ENCODE data around the gene DNAJA4. TPM values are rescaled to one million over a fixed set of nuclear protein-coding genes. Genes with fewer than 3 reads are reported as not detected.

The DNAJA4 gene
- total and polyA plus RNA-seq, 5 experiments from 2014 or later = 7.9 to 55.1 (median 15.6) TPM

GRCh38 chr15:78312957-78313356 is 48.6 kb downstream of the DNAJA4 start:
- no peak for DNase-seq
- Mint-ChIP-seq H3K9me3 (no peaks in the 10 kb centered on the region), H3K4me1 (no peaks in the 10 kb centered on the region), H3K27ac (no peak overlapping the region), H3K27me3 (peaks cover 2 to 15% (median 6%) of the 10 kb centered on the region in 5 donors), H3K4me3 (no peak overlapping the region), H3K36me3 (no peaks in the 10 kb centered on the region)
- POLR2A ChIA-PET = no interaction called here
- no peak for ATAC-seq

- no peak for ATAC-seq
- H3K9me3 Mint-ChIP-seq = no peaks in the 10 kb centered on the region
- no peak overlapping the region for H3K4me3 Mint-ChIP-seq
- no peak overlapping the region for H3K27ac Mint-ChIP-seq
- no peak for DNase-seq
- POLR2A ChIA-PET = no interaction called here
- no peaks in the 10 kb centered on the region for H3K4me1 Mint-ChIP-seq
- H3K27me3 Mint-ChIP-seq = peaks cover 0 to 12% (median 2%) of the 10 kb centered on the region in 5 donors
- H3K36me3 Mint-ChIP-seq = no peaks in the 10 kb centered on the region
Measured at GRCh38 chr15:78313383-78313782, 49.0 kb downstream of the DNAJA4 start.

GRCh38 chr15:78314181-78314581 is 49.8 kb downstream of the DNAJA4 start:
- no peaks in the 10 kb centered on the region for H3K9me3 Mint-ChIP-seq
- no peak overlapping the region for H3K4me3 Mint-ChIP-seq
- H3K36me3 Mint-ChIP-seq = no peaks in the 10 kb centered on the region
- H3K4me1 Mint-ChIP-seq = no peaks in the 10 kb centered on the region
- DNase-seq = no peak
- H3K27ac Mint-ChIP-seq = peak overlapping the region in 1 of 10 donors; percentile 24
- peaks cover 0 to 10% (median 0%) of the 10 kb centered on the region in 5 donors for H3K27me3 Mint-ChIP-seq
- POLR2A ChIA-PET = no interaction called here
- no peak for ATAC-seq

- Mint-ChIP-seq H3K4me3 (no peak overlapping the region), H3K27me3 (peaks cover 0 to 5% (median 0%) of the 10 kb centered on the region in 5 donors), H3K4me1 (no peaks in the 10 kb centered on the region), H3K27ac (no peak overlapping the region), H3K36me3 (no peaks in the 10 kb centered on the region), H3K9me3 (no peaks in the 10 kb centered on the region)
- no peak for DNase-seq
- POLR2A ChIA-PET = no interaction called here
- ATAC-seq = no peak
Measured at GRCh38 chr15:78315686-78316282, 51.4 kb downstream of the DNAJA4 start.

GRCh38 chr15:78316283-78317083 is 52.1 kb downstream of the DNAJA4 start:
- Mint-ChIP-seq H3K4me1 (no peaks in the 10 kb centered on the region), H3K36me3 (no peaks in the 10 kb centered on the region), H3K27me3 (peaks cover 0 to 5% (median 0%) of the 10 kb centered on the region in 5 donors), H3K27ac (no peak overlapping the region), H3K9me3 (no peaks in the 10 kb centered on the region), H3K4me3 (no peak overlapping the region)
- DNase-seq (no peak), ATAC-seq (no peak)
- POLR2A ChIA-PET = no interaction called here

- POLR2A ChIA-PET = no interaction called here
- peaks cover 0 to 5% (median 0%) of the 10 kb centered on the region in 5 donors for H3K27me3 Mint-ChIP-seq
- H3K4me1 Mint-ChIP-seq = no peaks in the 10 kb centered on the region
- no peak overlapping the region for H3K4me3 Mint-ChIP-seq
- no peaks in the 10 kb centered on the region for H3K36me3 Mint-ChIP-seq
- ATAC-seq = no peak
- peak overlapping the region in 1 of 10 donors; percentile 51 for H3K27ac Mint-ChIP-seq
- H3K9me3 Mint-ChIP-seq = no peaks in the 10 kb centered on the region
- no peak for DNase-seq
Measured at GRCh38 chr15:78317145-78317836, 52.9 kb downstream of the DNAJA4 start.

- no peak for DNase-seq
- POLR2A ChIA-PET = no interaction called here
- H3K27me3 Mint-ChIP-seq = peaks cover 0 to 5% (median 0%) of the 10 kb centered on the region in 5 donors
- H3K9me3 Mint-ChIP-seq = no peaks in the 10 kb centered on the region
- no peaks in the 10 kb centered on the region for H3K4me1 Mint-ChIP-seq
- H3K36me3 Mint-ChIP-seq = no peaks in the 10 kb centered on the region
- no peak overlapping the region for H3K4me3 Mint-ChIP-seq
- ATAC-seq = no peak
- no peak overlapping the region for H3K27ac Mint-ChIP-seq
Measured at GRCh38 chr15:78319588-78319987, 55.2 kb downstream of the DNAJA4 start.

- H3K4me3 Mint-ChIP-seq = no peak overlapping the region
- DNase-seq (no peak), ATAC-seq (no peak)
- POLR2A ChIA-PET = no interaction called here
- no peaks in the 10 kb centered on the region for H3K4me1 Mint-ChIP-seq
- H3K9me3 Mint-ChIP-seq = no peaks in the 10 kb centered on the region
- H3K27me3 Mint-ChIP-seq = peaks cover 0 to 5% (median 0%) of the 10 kb centered on the region in 5 donors
- no peaks in the 10 kb centered on the region for H3K36me3 Mint-ChIP-seq
- H3K27ac Mint-ChIP-seq = no peak overlapping the region
Measured at GRCh38 chr15:78320183-78320582, 55.8 kb downstream of the DNAJA4 start.

- no peak for ATAC-seq
- POLR2A ChIA-PET = no interaction called here
- H3K27me3 Mint-ChIP-seq = peaks cover 0 to 5% (median 0%) of the 10 kb centered on the region in 5 donors
- no peaks in the 10 kb centered on the region for H3K4me1 Mint-ChIP-seq
- no peak for DNase-seq
- no peaks in the 10 kb centered on the region for H3K9me3 Mint-ChIP-seq
- H3K4me3 Mint-ChIP-seq = no peak overlapping the region
- no peak overlapping the region for H3K27ac Mint-ChIP-seq
- no peaks in the 10 kb centered on the region for H3K36me3 Mint-ChIP-seq
Measured at GRCh38 chr15:78321041-78321570, 56.7 kb downstream of the DNAJA4 start.

GRCh38 chr15:78321786-78322185 is 57.4 kb downstream of the DNAJA4 start:
- peaks cover 0 to 5% (median 0%) of the 10 kb centered on the region in 5 donors for H3K27me3 Mint-ChIP-seq
- no peaks in the 10 kb centered on the region for H3K9me3 Mint-ChIP-seq
- H3K4me1 Mint-ChIP-seq = no peaks in the 10 kb centered on the region
- ATAC-seq (no peak), DNase-seq (no peak)
- POLR2A ChIA-PET = no interaction called here
- H3K36me3 Mint-ChIP-seq = no peaks in the 10 kb centered on the region
- no peak overlapping the region for H3K4me3 Mint-ChIP-seq
- H3K27ac Mint-ChIP-seq = no peak overlapping the region

GRCh38 chr15:78322243-78322642 is 57.9 kb downstream of the DNAJA4 start:
- DNase-seq (peak in 1 of 10 donors; percentile 38), ATAC-seq (no peak)
- peaks cover 0 to 5% (median 0%) of the 10 kb centered on the region in 5 donors for H3K27me3 Mint-ChIP-seq
- no peaks in the 10 kb centered on the region for H3K4me1 Mint-ChIP-seq
- no peaks in the 10 kb centered on the region for H3K36me3 Mint-ChIP-seq
- H3K27ac Mint-ChIP-seq = no peak overlapping the region
- no peak overlapping the region for H3K4me3 Mint-ChIP-seq
- POLR2A ChIA-PET = no interaction called here
- H3K9me3 Mint-ChIP-seq = no peaks in the 10 kb centered on the region

- Mint-ChIP-seq H3K27me3 (no peaks in the 10 kb centered on the region), H3K4me3 (no peak overlapping the region), H3K27ac (no peak overlapping the region), H3K36me3 (no peaks in the 10 kb centered on the region), H3K9me3 (no peaks in the 10 kb centered on the region), H3K4me1 (no peaks in the 10 kb centered on the region)
- POLR2A ChIA-PET = no interaction called here
- DNase-seq = peak in 1 of 10 donors; percentile 45
- no peak for ATAC-seq
Measured at GRCh38 chr15:78322724-78323521, 58.6 kb downstream of the DNAJA4 start.
